Breast epithelium (tissue), 4 donors: ENCODE measurements around the gene POLR1D. TPM values are rescaled to one million over a fixed set of nuclear protein-coding genes. Genes with fewer than 3 reads are reported as not detected.

ENCODE experiments used
- DNase-seq, 2 donors: peaks; one replicate each; pipeline ENCODE4 v3.0.0-alpha.2; 2019; ENCODE audit warnings: low spot score in 2 of 2
- H3K27ac ChIP-seq, 2 donors: fragments of 200-600 bp; sonication (generic) in 1 of 2; one replicate each; pipeline ENCODE4 v1.5.1; 2016 to 2019; ENCODE audit warnings: mild to moderate bottlenecking in 1 of 2
- H3K27me3 ChIP-seq, 2 donors: fragments of 200-600 bp; sonication (generic) in 1 of 2; one replicate each; pipeline versions ENCODE4 v1.5.1 to v1.6.0; 2017 to 2019; ENCODE audit warnings: control low read depth in 1 of 2, mild to moderate bottlenecking in 1 of 2
- H3K36me3 ChIP-seq: fragments of 200-600 bp; one replicate; pipeline ENCODE4 v1.5.1; 2019
- H3K4me1 ChIP-seq, 2 donors: fragments of 200-600 bp; sonication (generic); one replicate each; pipeline ENCODE4 v1.5.1; 2016 to 2019; ENCODE audit warnings: control low read depth in 1 of 2
- H3K4me3 ChIP-seq, 3 donors: fragments of 200-600 bp; sonication (generic); 1 replicate in 2 of 3; 2 replicates in 1 of 3; pipeline ENCODE4 v1.5.1; 2016 to 2019; ENCODE audit warnings: mild to moderate bottlenecking in 3 of 3, moderate library complexity in 2 of 3
- H3K9me3 ChIP-seq, 2 donors: fragments of 200-600 bp; sonication (generic) in 1 of 2; one replicate each; pipeline ENCODE4 v1.5.1; 2016 to 2019; ENCODE audit warnings: control low read depth in 1 of 2
- CTCF ChIP-seq, 3 donors: fragments of 450-650 bp; IDR thresholded peaks; one replicate each; pipeline ENCODE4 v1.5.1; 2016 to 2017; ENCODE audit warnings: antibody characterized with exemption in 3 of 3, mild to moderate bottlenecking in 3 of 3, moderate library complexity in 3 of 3
- POLR2A ChIP-seq: fragments of 450-650 bp; IDR thresholded peaks from one replicate; pipeline ENCODE4 v1.6.1; 2016; ENCODE audit warnings: antibody characterized with exemption, mild to moderate bottlenecking, moderate library complexity
- POLR2AphosphoS5 ChIP-seq, 3 donors: sonication (generic); formaldehyde crosslinking; IDR thresholded peaks; one replicate each; pipeline ENCODE4 v1.6.1; 2017; ENCODE audit warnings: antibody characterized with exemption in 3 of 3
- intact Hi-C: fragments of 100-400 bp; cut with DNase I; formaldehyde crosslinking; loops from one replicate; pipeline ENCODE4 v1.15.1; 2023; ENCODE audit warnings: low total_unique reads
- total RNA-seq, 3 donors: library from RNA; depleted of rRNA; stranded (reverse); fragments of >200 nt; gene quantifications; one replicate each; pipeline ENCODE4 v1.1.0, GENCODE V29; 2016

The POLR1D gene
- total RNA-seq, 3 donors from 2014 or later = 103 to 130 (median 115) TPM

DNA sequence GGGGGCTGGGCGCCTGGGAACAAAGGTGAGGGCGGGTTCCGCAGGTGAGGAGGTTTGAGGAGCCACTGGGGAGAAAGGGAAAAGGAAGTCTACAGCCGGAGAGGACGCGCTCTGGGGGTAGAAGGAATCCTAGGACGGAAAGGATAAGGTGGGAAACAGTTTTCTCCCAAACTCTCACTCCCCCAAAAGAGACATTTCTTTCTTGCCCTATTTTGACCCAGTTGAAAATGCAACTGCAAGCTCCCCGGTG, 651 bp upstream of the POLR1D start:
- no peaks in the 10 kb centered on the region for H3K36me3 ChIP-seq
- intact Hi-C loops = loop anchor here (5.0 kb wide), 1 partner anchor 434 kb away; no protein-coding TSS in a partner anchor
- H3K27me3 ChIP-seq = no peaks in the 10 kb centered on the region
- TF ChIP-seq POLR2AphosphoS5 (IDR thresholded peaks at IDR 0.05) = no peak
- no peak for TF ChIP-seq POLR2A
- no peak for TF ChIP-seq CTCF (IDR thresholded peaks at IDR 0.05)
- no peaks in the 10 kb centered on the region for H3K9me3 ChIP-seq
- DNase-seq = no peak
- peaks cover 0 to 14% of the 10 kb centered on the region in 2 donors for H3K4me1 ChIP-seq
- H3K4me3 ChIP-seq = peak overlapping the region; percentile 82 to 93 (median 93)
- peak overlapping the region; percentile 97 to 99 for H3K27ac ChIP-seq

DNA sequence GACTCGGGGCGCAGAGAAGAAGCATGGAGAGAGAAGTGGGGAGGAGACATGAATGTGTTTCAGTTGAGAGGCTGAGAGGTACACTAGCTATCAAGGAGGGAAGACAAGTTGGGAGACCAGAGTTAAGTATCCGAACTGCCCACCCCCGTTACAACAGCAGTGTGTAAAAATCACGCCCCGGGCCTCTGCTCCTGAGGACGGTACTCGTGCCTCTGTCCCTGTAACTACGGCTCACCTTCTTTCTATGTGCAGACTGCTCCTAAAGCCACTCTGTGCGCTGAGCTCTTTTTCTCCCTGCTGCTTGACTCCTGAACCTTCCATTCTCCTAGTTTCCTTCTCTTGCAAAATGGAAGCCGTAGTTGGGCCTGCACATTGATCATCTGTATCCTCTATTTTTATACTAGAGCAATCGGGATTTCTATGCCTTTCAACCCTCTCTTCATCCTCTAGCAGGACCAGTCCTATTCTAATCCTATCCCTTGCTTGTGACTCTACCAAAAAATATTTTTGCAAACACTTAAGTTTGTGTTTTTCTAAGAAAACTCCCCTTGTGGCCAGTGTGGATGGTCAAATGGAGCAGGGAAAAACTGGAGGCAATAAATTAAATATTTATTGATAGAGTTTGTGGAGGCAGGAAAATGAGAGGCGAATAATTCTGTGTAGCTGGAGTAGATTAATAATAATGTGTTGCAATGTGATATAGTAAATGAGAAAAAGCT, 569 bp downstream of the POLR1D start:
- Histone ChIP-seq H3K36me3 (no peaks in the 10 kb centered on the region), H3K4me3 (peak overlapping the region; percentile 82 to 93 (median 93)), H3K9me3 (no peaks in the 10 kb centered on the region), H3K27ac (peak overlapping the region; percentile 97 to 99), H3K4me1 (peaks cover 0 to 14% of the 10 kb centered on the region in 2 donors), H3K27me3 (no peaks in the 10 kb centered on the region)
- DNase-seq = no peak
- no peak for TF ChIP-seq POLR2AphosphoS5 (IDR thresholded peaks at IDR 0.05)
- TF ChIP-seq POLR2A = no peak
- TF ChIP-seq CTCF (IDR thresholded peaks at IDR 0.05) = no peak
- intact Hi-C loops = loop anchor here (5.0 kb wide), 1 partner anchor 435 kb away; no protein-coding TSS in a partner anchor

DNA sequence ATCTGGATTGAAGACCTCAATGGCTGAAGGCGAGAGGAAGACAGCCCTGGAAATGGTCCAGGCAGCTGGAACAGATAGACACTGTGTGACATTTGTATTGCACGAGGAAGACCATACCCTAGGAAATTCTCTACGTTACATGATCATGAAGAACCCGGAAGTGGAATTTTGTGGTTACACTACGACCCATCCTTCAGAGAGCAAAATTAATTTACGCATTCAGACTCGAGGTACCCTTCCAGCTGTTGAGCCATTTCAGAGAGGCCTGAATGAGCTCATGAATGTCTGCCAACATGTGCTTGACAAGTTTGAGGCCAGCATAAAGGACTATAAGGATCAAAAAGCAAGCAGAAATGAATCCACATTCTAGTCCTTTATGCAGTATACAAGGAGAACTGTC, 1.2 kb downstream of the POLR1D start:
- Histone ChIP-seq H3K4me3 (peak overlapping the region in 2 of 3 donors; percentile 82 to 93), H3K27me3 (no peaks in the 10 kb centered on the region), H3K4me1 (peaks cover 0 to 9% of the 10 kb centered on the region in 2 donors), H3K36me3 (no peaks in the 10 kb centered on the region), H3K27ac (no peak overlapping the region), H3K9me3 (no peaks in the 10 kb centered on the region)
- DNase-seq = no peak
- TF ChIP-seq CTCF (IDR thresholded peaks at IDR 0.05) (no peak), POLR2A (no peak), POLR2AphosphoS5 (IDR thresholded peaks at IDR 0.05) (no peak)
- intact Hi-C loops = loop anchor here (5.0 kb wide), 1 partner anchor 436 kb away; no protein-coding TSS in a partner anchor

DNA sequence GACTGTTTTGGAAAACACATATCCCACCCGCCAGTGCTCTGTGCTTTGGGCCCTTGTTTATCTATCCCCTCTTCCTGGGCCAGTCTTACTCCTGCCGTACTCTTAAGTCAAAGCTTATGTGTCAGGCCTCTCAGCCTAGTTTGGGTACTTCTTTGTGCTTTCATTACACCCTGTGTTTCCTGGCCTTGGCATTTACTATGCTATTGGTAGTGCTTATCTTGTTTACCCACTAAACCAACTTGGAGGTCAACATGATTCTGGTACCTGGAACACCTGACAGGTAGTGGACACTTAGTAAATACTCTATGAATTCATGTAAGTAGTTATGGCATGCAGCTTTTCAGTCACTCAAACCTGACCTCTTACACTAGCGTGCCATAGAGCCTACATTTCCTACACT, 2.4 kb downstream of the POLR1D start:
- H3K36me3 ChIP-seq = no peaks in the 10 kb centered on the region
- H3K27ac ChIP-seq = no peak overlapping the region
- H3K4me1 ChIP-seq = peaks cover 0 to under 1% of the 10 kb centered on the region in 2 donors
- intact Hi-C loops = loop anchor here (5.0 kb wide), 1 partner anchor 437 kb away; no protein-coding TSS in a partner anchor
- no peak for DNase-seq
- TF ChIP-seq POLR2A (no peak), POLR2AphosphoS5 (IDR thresholded peaks at IDR 0.05) (no peak), CTCF (IDR thresholded peaks at IDR 0.05) (no peak)
- no peaks in the 10 kb centered on the region for H3K27me3 ChIP-seq
- no peaks in the 10 kb centered on the region for H3K9me3 ChIP-seq
- H3K4me3 ChIP-seq = no peak overlapping the region

GRCh38 chr13:27625839-27626238, 4.1 kb downstream of the POLR1D start:
- no peak for TF ChIP-seq POLR2AphosphoS5 (IDR thresholded peaks at IDR 0.05)
- no peak for TF ChIP-seq POLR2A
- no peak for TF ChIP-seq CTCF (IDR thresholded peaks at IDR 0.05)
- H3K9me3 ChIP-seq = no peaks in the 10 kb centered on the region

More at GRCh38 chr13:27625839-27626238, 4.1 kb downstream of the POLR1D start:
- H3K36me3 ChIP-seq = no peaks in the 10 kb centered on the region
- no peak overlapping the region for H3K27ac ChIP-seq
- intact Hi-C loops = no loop called here
- H3K4me1 ChIP-seq = no peaks in the 10 kb centered on the region
- no peak for DNase-seq
- H3K4me3 ChIP-seq = no peak overlapping the region
- no peaks in the 10 kb centered on the region for H3K27me3 ChIP-seq
